ENCODE data around the gene BAG5.

Gene BAG5

DNA sequence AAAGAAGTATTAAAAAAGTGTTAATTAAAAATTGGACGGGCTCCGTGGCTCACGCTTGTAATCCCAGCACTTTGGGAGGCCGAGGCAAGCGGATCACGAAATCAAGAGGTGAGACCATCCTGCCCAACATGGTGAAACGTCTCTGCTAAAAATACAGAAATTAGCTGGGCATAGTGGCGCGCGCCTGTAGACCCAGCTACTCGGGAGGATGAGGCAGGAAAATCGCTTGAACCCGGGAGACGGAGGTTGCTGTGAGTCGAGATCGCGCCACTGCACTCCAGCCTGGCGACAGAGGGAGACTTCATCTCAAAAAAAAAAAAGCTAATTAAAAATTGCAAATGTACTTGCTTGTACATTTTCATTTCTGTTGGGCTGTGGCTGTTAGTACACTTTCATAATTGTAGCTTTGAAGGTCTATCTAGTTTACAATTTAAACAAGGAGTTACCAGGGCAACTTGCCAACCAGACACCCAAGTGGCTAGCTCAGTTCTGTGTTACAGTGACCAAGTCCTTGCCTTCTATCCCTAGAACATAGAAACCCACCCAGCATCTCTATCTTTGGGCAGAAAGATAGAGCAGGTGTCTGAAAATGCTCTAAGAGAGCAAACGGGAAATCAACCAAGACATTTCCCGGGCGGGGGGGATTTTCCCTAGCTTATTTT is 1.5 kb upstream of the BAG5 start:
- DNase-seq, result no peak

DNA sequence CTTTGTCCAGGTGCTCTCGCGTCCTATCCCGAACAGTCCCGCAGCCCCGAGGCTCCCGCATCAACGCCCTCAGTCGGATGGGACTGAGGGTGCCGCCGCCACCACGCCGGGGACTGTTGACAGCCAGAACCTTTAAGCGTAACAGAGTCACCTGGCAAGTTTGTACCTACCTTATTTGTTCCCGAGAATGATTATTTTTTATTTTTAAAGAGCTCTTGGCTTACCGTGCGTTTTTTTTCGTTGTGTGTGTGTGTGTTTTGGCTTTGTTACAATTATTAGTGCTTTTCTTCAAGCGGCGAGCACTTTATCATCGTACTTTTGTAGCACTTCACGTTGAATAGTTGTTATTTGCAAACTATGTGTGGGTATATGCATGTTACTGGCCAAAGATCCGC is 766 bp upstream of the BAG5 start:
- no peak for DNase-seq

DNA sequence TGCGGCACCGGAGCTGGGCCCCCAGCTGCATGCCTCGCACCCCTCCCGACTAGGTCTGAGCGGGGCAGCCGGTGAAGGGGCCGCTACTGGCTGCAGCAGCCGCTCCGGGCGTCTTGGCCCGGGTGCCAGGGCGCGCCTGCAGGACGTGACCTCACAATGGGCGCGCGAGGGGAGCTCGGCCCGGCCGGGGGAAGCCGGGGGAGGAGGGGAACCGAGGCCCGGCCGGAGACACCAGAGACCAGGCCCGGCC is 353 bp downstream of the BAG5 start:
- no peak for DNase-seq

DNA sequence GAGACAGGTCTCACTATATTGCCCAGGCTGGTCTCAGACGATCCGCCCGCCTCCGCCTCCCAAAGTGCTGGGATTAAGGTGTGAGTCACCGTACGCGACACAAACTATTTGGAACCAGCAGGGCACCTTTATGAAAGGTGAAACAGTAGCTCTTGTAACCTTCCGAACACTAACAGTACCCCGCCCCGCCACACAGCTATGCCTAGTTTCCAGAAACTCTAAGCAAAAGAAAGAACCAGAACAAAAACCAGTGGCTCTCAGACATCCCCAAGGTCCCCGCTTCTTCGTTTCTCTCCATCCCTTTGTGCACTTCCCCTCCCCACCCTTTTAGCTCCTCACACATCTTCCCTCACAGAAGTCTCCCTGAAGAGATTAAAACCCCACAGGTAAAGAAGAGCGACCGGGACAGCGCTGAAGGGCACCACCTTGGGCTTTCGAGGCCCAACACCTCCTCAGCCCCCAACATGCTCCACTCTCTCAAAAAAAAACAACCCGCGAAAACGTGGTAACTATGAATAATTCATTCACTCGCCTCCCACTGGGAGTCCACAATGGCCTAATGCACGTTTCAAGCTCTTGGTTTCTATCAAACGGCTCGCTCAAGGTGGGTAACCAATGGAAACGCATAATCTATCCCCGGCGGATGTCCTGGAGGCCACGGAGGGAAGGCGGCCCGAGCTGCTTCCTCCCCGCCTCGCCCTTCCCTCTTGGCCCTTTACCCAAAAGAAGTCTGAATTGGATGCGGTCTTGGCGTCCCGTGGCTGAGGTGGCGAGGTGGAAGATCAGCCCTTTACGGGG is 877 bp downstream of the BAG5 start:
- no peak for DNase-seq

DNA sequence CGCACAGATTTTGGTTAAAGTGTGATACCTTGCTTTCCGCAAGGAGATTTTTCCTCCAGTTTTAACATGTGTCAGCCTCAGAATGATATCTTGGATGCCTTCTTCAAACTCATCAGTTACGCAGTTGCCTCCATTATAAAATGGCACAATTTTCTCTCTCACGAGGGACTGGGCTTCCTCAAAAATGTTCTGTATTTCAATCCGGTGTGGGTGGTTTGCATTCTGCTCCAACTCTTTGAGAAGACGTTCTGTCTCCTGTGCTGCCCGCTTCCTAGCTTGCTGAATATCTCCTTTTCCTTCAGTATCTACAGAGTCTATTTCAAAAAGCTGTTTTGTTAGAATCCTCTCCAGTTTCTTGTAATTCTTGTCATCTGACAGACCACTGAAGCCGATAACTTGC is 1.8 kb downstream of the BAG5 start:
- no peak for DNase-seq

DNA sequence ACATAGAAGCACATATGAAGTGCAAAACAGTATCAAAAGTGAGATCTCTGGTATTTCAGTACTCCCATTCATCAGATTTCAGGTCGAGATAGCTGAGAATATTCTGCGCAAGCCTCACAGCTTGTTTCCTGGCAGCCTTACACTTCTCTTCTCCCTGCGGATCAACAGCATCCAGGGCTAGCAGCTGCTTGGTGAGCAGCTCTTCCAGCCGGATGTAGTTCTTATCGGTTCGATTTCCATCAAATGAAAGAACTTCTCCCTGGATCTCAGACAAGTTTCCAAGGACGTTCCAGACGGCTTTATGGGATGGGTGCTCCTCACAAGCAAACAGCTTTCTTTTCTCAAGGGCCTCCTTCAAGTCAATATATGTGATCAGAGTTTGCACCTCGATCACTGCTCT is 2.7 kb downstream of the BAG5 start:
- DNase-seq, result no peak

DNA sequence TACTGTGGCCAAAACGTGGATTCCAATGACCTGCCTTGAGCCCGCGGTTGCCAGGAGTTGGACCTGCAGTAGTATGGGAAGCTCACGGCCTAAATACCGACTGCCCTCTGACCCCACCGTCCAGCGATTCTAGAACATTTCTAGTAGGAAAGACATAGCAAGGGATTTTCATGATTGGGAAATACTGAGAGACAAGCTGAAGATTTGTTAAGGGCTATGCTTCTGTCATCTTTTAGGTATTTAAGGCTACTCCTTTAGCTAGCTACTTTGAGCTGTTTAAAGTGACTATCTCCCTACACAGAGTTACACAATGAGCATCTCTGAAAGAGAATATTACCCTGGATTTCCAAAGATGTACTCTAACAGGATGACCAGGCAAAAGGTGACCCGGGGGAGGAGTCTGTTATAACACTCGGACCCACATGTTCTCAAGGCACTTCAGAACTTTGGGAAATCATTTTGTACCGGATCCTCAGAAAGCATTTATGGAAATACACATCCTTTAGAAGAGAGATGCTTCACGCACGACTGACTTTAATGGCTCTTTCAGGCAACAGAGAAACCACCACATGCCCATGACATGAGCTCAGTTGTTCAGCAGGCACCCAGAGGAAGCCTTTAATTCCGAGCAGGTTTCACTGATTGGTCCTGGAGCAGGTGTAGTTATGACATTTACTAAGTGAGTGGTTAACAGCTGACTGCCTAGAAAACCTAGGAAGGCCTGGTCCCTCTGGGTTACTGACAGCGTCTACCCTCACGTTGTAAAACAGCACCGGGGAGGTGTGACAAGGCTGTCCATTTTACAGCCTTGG is 4.2 kb downstream of the BAG5 start:
- peak; percentile 91 for DNase-seq

DNA sequence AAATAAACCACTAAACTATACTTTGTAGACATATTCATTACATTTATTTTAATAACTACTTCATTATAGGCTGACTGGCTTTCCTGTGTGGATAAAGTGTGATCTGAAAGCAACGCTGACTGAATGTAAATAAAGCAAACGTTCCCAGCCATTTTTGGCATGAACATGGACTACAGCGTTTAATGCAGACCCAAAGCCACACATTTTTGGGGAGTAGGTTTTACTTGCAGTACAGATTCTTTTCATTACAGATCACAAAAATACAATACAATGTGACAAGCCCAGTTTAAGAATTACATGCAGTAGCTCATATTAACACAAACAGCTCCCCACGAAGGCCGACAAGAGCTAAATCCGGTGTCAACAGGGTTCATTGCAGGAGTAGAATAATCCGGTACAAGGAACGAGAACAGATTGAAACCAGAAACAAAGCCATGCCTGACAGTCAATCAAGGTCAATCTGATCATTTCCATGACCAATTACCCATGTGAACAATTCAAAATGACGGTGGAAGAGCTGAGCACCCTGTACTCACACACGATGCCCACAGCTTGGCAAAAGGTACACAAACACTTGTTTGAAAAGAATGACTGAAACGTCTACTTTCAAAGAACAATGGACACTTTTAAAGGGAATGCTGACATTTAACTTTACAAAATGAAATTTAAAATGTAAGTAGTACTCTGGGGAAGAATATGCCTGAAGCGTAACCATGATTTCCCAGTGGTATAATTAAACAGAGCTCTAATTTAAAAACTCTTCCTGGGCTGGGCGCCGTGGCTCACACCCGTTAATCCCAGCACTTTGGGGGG is 5.3 kb downstream of the BAG5 start:
- DNase-seq, result no peak

DNA sequence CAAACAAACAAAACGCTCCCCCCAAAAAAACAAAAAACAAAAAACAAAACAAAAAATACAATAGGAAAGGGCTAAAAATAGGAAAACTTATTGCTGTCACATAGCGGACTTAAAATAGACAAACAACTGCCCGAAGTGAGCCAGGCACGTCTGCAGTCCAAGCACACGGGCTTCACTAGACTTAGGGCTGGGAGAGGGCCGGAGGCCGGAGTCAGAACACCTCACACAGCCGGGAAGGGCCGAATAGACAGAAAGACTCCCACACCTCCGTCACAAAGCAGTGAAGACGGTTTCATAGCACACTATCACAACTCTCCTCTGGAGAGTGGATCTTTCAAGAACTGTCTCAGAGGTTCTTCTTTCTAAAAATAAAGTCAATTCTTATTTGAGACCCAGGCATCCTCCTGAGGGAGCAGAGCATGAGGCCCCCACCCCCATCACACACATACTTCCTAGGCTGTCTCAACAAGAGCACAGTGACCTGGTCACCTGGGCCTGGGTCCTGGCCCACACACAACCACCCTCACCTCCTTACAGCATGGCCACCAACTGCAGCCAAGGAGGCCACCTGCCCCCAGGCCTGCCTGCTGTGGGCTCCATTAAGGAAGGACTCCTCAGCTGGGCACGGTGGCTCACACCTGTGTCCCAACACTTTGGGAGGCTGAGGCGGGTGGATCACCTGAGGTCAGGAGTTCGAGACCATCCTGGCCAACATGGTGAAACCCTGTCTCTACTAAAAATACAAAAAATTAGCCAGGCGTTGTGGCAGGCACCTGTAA is 6.7 kb downstream of the BAG5 start:
- no peak for DNase-seq

DNA sequence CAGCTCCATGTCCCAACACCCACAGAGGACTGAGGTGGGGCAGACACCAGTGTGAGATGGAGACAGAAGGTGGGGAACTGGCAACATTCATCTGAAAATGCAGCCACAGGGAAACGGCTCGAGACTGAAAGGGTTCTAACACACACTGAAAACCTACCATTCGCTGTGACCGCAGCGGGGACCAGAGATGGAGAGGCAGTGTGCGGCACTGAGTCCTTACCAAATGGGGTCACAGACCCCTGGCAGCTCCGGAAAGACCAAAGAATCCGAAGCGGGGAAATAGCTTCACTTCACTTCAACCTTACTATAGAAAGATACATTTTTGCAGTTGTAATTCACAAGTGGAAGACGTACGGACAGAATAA is 9.6 kb downstream of the BAG5 start:
- no peak for DNase-seq

DNA sequence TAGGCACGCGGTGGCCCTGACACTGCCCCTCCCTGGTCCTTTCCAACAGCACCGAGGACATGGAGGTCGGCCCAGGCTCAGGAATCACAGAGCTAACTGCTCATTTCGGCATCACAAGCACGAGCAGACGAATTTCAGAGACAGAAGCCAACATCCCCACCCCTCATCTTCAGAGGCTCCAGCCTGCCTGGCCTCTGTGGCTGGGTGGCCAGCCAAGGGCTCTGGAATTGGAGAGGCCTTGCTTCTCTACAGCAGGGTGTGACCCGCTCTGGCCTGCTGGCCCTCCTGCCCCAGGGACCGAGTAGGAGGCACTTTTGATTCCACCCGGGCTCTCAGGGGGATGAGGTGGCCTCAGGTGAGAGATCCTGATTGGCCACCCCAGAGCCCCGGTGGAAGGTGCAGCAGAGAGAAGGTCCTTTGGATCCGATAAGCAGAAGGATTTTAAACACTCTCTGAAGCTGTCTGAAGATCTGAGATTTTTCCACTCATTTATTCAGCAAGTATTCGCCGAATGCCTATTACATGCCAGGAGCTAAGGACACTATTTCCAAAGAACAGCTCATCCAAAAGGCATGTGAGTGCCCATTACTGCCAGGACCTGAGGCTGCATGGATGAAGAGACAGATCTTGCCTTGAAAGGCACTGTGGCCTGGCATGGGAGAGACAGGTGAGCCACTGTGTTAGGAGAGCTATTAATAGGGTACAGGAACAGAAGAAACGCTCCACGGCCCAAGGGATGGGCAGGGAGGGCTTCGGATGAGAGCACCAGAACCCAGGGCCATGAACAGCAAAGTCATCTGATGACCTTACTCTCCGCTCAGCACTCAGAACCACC is 10.2 kb downstream of the BAG5 start:
- no peak for DNase-seq

DNA sequence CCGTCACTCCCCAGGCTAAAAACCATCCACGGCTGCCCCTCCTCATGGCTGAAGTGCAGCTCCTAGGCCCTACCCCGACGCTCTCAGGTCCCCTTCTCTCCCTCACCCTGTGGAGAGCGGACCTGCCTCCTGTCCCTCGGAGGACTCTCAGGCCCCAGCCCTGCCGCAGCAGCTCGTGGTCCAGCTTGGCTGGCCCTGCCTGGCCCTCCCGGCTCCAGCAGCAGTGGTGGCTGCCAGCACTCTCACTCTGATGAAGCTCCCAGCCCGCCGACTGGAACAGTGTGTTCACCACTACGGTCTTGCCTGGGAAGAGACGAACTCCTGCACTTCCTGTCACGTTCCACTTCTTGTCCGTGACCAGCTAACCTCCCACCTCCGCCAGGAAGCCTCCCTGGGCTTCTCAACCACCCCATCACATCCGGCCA is 11.1 kb downstream of the BAG5 start:
- no peak for DNase-seq

DNA sequence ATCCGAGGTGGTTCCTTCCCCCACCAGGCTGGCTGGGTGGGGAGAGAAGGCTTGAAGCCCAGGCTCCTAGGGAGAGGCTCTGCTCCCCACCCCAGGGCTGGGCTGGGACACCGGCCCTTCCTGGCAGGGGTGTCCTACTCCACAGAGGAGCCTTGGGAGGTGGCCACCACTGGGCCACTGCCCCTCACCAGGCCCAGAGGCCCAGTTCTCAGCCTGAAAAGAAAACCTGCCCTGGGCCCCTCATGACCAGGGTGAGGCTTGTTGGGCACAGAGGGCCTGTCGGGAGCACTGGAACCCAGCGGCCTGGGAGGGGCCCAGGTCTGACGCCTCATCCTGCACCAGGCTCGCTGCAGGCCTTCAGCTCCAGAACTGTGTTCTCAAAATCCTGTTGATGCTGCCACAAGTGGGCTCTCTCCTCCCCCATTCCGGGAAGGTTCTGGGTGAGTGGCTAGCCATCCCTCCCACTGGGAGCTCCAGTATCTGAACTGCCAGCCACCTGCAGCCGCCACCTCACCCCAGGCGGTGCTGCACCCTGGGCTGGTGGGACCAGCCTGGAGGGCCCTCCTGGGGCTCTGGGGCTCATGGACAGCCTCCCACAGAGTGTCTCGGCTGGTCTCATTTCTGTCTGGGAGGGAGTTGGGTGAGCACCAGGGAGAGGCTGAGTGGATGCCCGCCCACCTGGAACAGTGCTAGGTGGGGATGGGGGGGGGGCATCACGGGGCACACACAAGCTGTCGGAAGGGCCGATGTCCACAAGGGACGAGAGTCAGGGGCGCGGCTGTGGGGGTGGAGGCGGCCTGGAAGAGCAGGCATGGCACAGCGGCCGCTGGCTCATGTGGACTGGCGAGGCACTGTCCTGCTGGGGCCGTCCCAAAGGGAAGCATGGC is 11.8 kb downstream of the BAG5 start:
- peak; percentile 58 for DNase-seq

DNA sequence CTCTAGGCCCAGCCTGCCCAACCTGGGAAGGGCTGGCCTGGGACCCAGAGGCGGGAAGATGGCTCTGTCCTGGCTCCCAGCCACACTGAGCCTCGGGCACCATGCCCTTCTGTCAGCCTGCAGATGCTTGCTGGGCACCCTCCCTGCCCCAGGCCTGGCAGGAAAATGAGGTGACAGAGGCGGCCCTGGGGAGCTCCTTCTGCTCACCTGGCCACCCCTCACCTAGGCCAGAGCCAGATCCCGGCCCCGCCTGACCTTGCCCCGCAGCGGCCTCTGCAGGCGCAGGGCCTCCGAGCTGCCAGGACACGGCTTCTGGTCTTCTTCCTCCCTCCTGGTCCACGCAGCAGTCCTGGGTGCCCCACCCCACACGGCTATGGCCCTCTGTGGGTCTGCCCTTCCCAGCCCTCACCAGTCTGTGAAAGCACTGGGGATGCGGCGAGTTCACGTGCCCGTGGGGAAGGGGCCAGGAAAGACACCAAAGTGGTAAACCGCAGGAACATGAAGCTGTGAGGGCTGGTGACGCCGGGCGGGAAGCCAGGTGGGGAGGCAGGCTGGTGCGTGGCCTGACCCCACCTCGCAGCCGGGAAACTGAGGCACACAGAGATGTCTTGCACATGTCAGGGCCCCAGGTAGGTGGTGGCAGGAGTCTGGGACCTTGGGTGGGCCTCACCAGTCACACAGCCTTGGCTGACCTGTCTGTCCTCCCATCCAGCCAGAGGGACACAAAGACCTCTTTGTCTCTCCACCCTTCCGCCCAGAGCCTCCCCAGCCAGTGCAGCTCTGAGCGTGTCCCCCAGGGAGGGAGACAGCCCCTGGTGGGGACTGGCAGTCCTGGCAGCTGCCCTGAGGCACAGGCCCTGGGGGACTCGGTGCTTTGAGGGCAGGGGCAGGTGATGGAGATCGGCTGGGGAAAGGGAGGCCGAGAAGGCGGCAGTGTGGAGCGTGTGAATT is 12.8 kb downstream of the BAG5 start:
- DNase-seq, result no peak

DNA sequence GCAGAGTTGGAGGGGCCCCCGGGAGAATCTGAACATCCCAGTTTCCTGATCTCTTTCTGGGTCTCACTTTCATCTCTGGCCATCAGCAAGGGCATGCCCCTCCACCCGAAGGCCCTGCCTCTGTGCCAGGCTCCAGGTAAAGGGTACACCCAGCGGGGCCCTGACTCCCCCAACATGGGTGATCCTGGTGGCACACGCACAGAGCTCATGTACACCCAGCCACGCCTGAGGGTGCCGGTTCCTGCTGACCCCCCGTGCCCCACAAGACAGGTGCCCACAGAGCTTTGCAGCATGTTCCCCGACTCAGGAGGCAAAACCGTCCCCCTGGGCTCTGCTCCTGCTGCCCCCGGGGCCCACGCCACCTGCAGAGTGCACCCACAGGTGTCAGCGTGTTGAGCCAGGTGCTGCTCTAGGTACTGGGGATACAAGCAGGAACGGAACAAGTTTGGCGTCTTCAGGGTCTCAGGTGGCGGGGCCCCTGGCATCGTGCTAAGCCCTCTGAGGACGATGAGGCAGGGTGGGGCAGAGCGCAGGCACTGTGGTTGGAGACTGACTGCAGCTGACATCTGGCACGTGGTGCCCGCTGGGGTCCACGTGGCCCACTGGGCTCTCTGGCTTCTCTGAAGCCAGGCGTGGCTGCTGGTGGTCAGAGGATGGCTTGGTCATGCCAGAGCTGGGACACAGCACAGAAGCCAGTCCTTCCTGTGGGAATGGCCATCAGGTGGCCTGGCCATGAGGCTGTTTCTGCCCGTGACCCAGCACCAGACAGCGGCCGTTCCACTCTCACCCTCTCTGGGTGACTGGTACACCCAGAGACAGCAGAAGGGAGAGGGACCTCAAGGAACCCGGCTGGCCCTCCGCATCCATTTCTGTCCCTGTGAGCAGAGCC is 13.8 kb downstream of the BAG5 start:
- DNase-seq, result no peak

DNA sequence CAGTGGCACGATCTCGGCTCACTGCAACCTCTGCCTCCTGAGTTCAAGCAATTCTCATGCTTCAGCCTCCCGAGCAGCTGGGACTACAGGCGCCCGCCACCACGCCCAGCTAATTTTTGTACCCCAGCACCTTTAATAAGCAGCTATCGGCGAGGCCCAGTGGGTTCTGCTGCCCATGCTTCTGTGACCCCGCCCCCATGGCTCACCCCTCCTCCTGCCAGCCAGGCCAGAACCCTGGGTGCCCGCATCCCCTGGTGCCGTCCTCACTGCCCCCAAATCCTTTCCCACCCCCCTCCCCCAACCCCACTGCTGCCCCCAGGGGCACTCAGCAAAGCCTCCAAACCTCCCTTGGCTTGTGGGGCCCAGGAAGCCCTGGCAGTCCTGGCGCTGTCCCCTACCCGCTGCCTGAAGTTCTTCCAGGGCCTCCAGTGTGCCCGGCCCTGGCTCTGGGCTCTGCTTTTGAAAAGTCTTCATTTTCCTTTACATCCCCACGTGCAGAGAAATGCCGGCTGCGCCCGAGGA is 14.5 kb downstream of the BAG5 start:
- DNase-seq, result no peak

DNA sequence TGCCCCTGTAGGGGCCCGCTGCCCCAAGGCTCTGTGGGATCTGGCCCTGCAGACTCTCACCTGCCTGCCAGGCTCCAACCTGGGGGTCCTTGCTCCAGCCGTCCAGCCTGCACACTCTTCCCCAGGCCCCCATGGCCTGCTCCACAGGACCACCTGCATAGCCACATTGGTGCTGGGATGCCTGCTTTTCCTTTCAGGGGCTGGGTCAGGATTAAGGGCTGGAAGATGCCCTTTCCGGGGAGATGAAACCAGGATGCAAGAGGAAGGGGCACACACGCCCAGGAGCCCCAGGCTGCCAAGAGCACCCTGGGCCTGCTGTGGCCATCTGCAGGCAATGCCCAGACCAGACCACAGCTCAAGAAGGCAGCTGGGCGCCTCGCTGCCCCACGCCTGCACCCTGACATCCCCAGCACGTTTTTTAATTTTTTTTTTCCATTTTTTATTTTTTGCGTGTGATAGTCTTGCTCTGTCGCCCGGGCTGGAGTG is 15.0 kb downstream of the BAG5 start:
- no peak for DNase-seq
